Activated T-helper 17 cell treated with anti-CD3 and anti-CD28 coated beads, Interleukin-2, amount 50 U/mL, for 72 hours (primary cell): ENCODE measurements around the gene CCDC148. TPM values are rescaled to one million over a fixed set of nuclear protein-coding genes. Genes with fewer than 3 reads are reported as not detected.

ENCODE experiments used
- ATAC-seq: fragments of 150-1000 bp; cut with Tn5 transposase; replicated peaks from 2 replicates; pipeline ENCODE4 v1.10.0; 2021; ENCODE audit warnings: mild to moderate bottlenecking, moderate library complexity
- H3K27ac Mint-ChIP-seq: one replicate; pipeline ENCODE4 v1.8.0; 2022; ENCODE audit warnings: mixed read lengths
- H3K27me3 Mint-ChIP-seq: one replicate; pipeline ENCODE4 v1.8.0; 2022; ENCODE audit warnings: mixed read lengths
- H3K36me3 Mint-ChIP-seq: one replicate; pipeline ENCODE4 v1.8.0; 2022; ENCODE audit warnings: low read depth, mild to moderate bottlenecking, mixed read lengths
- H3K4me1 Mint-ChIP-seq: one replicate; pipeline ENCODE4 v1.8.0; 2022; ENCODE audit warnings: mixed read lengths
- H3K4me3 Mint-ChIP-seq: one replicate; pipeline ENCODE4 v1.8.0; 2022; ENCODE audit warnings: mild to moderate bottlenecking, mixed read lengths
- H3K9me3 Mint-ChIP-seq: one replicate; pipeline ENCODE4 v1.8.0; 2022; ENCODE audit warnings: mixed read lengths
- total RNA-seq, 2 donors: library from RNA; stranded (reverse); gene quantifications; one replicate each; pipeline ENCODE4 v1.2.3, GENCODE V29; 2022

The CCDC148 gene
- total RNA-seq, 2 donors from 2014 or later = 0.82 to 0.93 TPM

- H3K36me3 Mint-ChIP-seq = no peaks in the 10 kb centered on the region
- no peaks in the 10 kb centered on the region for H3K4me1 Mint-ChIP-seq
- no peak overlapping the region for H3K27ac Mint-ChIP-seq
- no peak overlapping the region for H3K4me3 Mint-ChIP-seq
- ATAC-seq = no peak
- H3K9me3 Mint-ChIP-seq = no peaks in the 10 kb centered on the region
- H3K27me3 Mint-ChIP-seq = peaks cover 25% of the 10 kb centered on the region
These were observed 281.6 kb downstream of the CCDC148 start for GRCh38 chr2:158174956-158175355.

- ATAC-seq = no peak
- H3K9me3 Mint-ChIP-seq = no peaks in the 10 kb centered on the region
- H3K27ac Mint-ChIP-seq = no peak overlapping the region
- H3K36me3 Mint-ChIP-seq = no peaks in the 10 kb centered on the region
- H3K4me1 Mint-ChIP-seq = no peaks in the 10 kb centered on the region
- peaks cover 25% of the 10 kb centered on the region for H3K27me3 Mint-ChIP-seq
- no peak overlapping the region for H3K4me3 Mint-ChIP-seq
These were observed 282.1 kb downstream of the CCDC148 start for GRCh38 chr2:158174495-158174894.

GRCh38 chr2:158172719-158173118 lies 283.8 kb downstream of the CCDC148 start:
- Mint-ChIP-seq H3K9me3 (no peaks in the 10 kb centered on the region), H3K36me3 (no peaks in the 10 kb centered on the region), H3K27ac (no peak overlapping the region), H3K27me3 (peaks cover 13% of the 10 kb centered on the region), H3K4me3 (no peak overlapping the region), H3K4me1 (no peaks in the 10 kb centered on the region)
- ATAC-seq = no peak

GRCh38 chr2:158154596-158154995 lies 302.0 kb downstream of the CCDC148 start:
- no peak for ATAC-seq
- Mint-ChIP-seq H3K27me3 (peaks cover 8% of the 10 kb centered on the region), H3K27ac (no peak overlapping the region), H3K36me3 (no peaks in the 10 kb centered on the region), H3K9me3 (no peaks in the 10 kb centered on the region), H3K4me1 (no peaks in the 10 kb centered on the region), H3K4me3 (no peak overlapping the region)

GRCh38 chr2:158153270-158154015 lies 303.1 kb downstream of the CCDC148 start:
- no peaks in the 10 kb centered on the region for H3K36me3 Mint-ChIP-seq
- no peaks in the 10 kb centered on the region for H3K4me1 Mint-ChIP-seq
- peaks cover 4% of the 10 kb centered on the region for H3K27me3 Mint-ChIP-seq
- H3K27ac Mint-ChIP-seq = no peak overlapping the region
- no peaks in the 10 kb centered on the region for H3K9me3 Mint-ChIP-seq
- no peak overlapping the region for H3K4me3 Mint-ChIP-seq
- no peak for ATAC-seq

GRCh38 chr2:158144914-158145625 lies 311.5 kb downstream of the CCDC148 start:
- H3K9me3 Mint-ChIP-seq = peaks cover 4% of the 10 kb centered on the region
- H3K27me3 Mint-ChIP-seq = peaks cover 34% of the 10 kb centered on the region
- no peak overlapping the region for H3K27ac Mint-ChIP-seq
- no peak overlapping the region for H3K4me3 Mint-ChIP-seq
- no peaks in the 10 kb centered on the region for H3K4me1 Mint-ChIP-seq
- no peaks in the 10 kb centered on the region for H3K36me3 Mint-ChIP-seq
- no peak for ATAC-seq

GRCh38 chr2:158143703-158144360 lies 312.7 kb downstream of the CCDC148 start:
- Mint-ChIP-seq H3K4me1 (no peaks in the 10 kb centered on the region), H3K27ac (no peak overlapping the region)

GRCh38 chr2:158142568-158143332 lies 313.8 kb downstream of the CCDC148 start:
- Mint-ChIP-seq H3K4me1 (no peaks in the 10 kb centered on the region), H3K27ac (no peak overlapping the region), H3K4me3 (no peak overlapping the region), H3K36me3 (no peaks in the 10 kb centered on the region), H3K9me3 (peaks cover 4% of the 10 kb centered on the region), H3K27me3 (peaks cover 39% of the 10 kb centered on the region)
- no peak for ATAC-seq

More at GRCh38 chr2:158143703-158144360, 312.7 kb downstream of the CCDC148 start:
- Mint-ChIP-seq H3K36me3 (no peaks in the 10 kb centered on the region), H3K27me3 (peaks cover 34% of the 10 kb centered on the region), H3K9me3 (peaks cover 4% of the 10 kb centered on the region), H3K4me3 (no peak overlapping the region)
- ATAC-seq = no peak

- Mint-ChIP-seq H3K27ac (no peak overlapping the region), H3K27me3 (peaks cover 37% of the 10 kb centered on the region), H3K9me3 (peaks cover 4% of the 10 kb centered on the region), H3K4me3 (no peak overlapping the region), H3K4me1 (no peaks in the 10 kb centered on the region), H3K36me3 (no peaks in the 10 kb centered on the region)
- no peak for ATAC-seq
These were observed 314.4 kb downstream of the CCDC148 start for GRCh38 chr2:158142165-158142564.

GRCh38 chr2:158140201-158140600 lies 316.4 kb downstream of the CCDC148 start:
- H3K9me3 Mint-ChIP-seq = no peaks in the 10 kb centered on the region
- H3K27me3 Mint-ChIP-seq = peaks cover 25% of the 10 kb centered on the region
- no peak overlapping the region for H3K4me3 Mint-ChIP-seq
- H3K4me1 Mint-ChIP-seq = no peaks in the 10 kb centered on the region
- H3K36me3 Mint-ChIP-seq = no peaks in the 10 kb centered on the region
- ATAC-seq = no peak
- H3K27ac Mint-ChIP-seq = no peak overlapping the region

GRCh38 chr2:158138255-158138654 lies 318.3 kb downstream of the CCDC148 start:
- no peaks in the 10 kb centered on the region for H3K36me3 Mint-ChIP-seq
- no peak overlapping the region for H3K27ac Mint-ChIP-seq
- no peaks in the 10 kb centered on the region for H3K4me1 Mint-ChIP-seq
- ATAC-seq = no peak
- H3K4me3 Mint-ChIP-seq = no peak overlapping the region
- H3K27me3 Mint-ChIP-seq = peaks cover 21% of the 10 kb centered on the region
- no peaks in the 10 kb centered on the region for H3K9me3 Mint-ChIP-seq

- Mint-ChIP-seq H3K36me3 (no peaks in the 10 kb centered on the region), H3K9me3 (no peaks in the 10 kb centered on the region), H3K4me1 (no peaks in the 10 kb centered on the region), H3K4me3 (no peak overlapping the region), H3K27me3 (peaks cover 15% of the 10 kb centered on the region), H3K27ac (no peak overlapping the region)
- no peak for ATAC-seq
These were observed 321.5 kb downstream of the CCDC148 start for GRCh38 chr2:158135096-158135495.

GRCh38 chr2:158134655-158135054 lies 321.9 kb downstream of the CCDC148 start:
- H3K36me3 Mint-ChIP-seq = no peaks in the 10 kb centered on the region
- no peak overlapping the region for H3K4me3 Mint-ChIP-seq
- no peaks in the 10 kb centered on the region for H3K4me1 Mint-ChIP-seq
- no peaks in the 10 kb centered on the region for H3K9me3 Mint-ChIP-seq
- no peak overlapping the region for H3K27ac Mint-ChIP-seq
- H3K27me3 Mint-ChIP-seq = peaks cover 15% of the 10 kb centered on the region
- ATAC-seq = no peak

- no peak overlapping the region for H3K4me3 Mint-ChIP-seq
- peaks cover 18% of the 10 kb centered on the region for H3K27me3 Mint-ChIP-seq
- no peak overlapping the region for H3K27ac Mint-ChIP-seq
- no peaks in the 10 kb centered on the region for H3K4me1 Mint-ChIP-seq
- H3K9me3 Mint-ChIP-seq = no peaks in the 10 kb centered on the region
- no peak for ATAC-seq
- H3K36me3 Mint-ChIP-seq = no peaks in the 10 kb centered on the region
These were observed 322.5 kb downstream of the CCDC148 start for GRCh38 chr2:158134055-158134454.
